GM06990 (cell line): Measurements from ENCODE around the gene DLL4.

Experiments used
- DNase-seq: peaks from one replicate; pipeline ENCODE4 v3.0.0-alpha.2; 2011; ENCODE audit not compliant: insufficient read length; ENCODE audit errors: extremely low read depth
- H3K27me3 ChIP-seq: replicated peaks from 2 replicates; pipeline ENCODE4 v1.6.0; 2011; ENCODE audit warnings: low read length; ENCODE audit not compliant: control insufficient read depth, insufficient read depth
- H3K36me3 ChIP-seq: 2 replicates; pipeline ENCODE4 v1.5.1; 2011; ENCODE audit warnings: low read length; ENCODE audit not compliant: control insufficient read depth, insufficient read depth
- H3K4me3 ChIP-seq: replicated peaks from 2 replicates; pipeline ENCODE4 v1.5.1; 2011; ENCODE audit warnings: low read depth, mild to moderate bottlenecking, control low read depth, low read length
- TF ChIP-seq, protein P1 (sequence below): IDR thresholded peaks from 2 replicates; pipeline ENCODE4 v1.5.1; 2011; ENCODE audit warnings: low read length, control low read depth, mild to moderate bottlenecking, inconsistent platforms; ENCODE audit not compliant: insufficient read depth, poor library complexity, severe bottlenecking

Gene DLL4

DNA sequence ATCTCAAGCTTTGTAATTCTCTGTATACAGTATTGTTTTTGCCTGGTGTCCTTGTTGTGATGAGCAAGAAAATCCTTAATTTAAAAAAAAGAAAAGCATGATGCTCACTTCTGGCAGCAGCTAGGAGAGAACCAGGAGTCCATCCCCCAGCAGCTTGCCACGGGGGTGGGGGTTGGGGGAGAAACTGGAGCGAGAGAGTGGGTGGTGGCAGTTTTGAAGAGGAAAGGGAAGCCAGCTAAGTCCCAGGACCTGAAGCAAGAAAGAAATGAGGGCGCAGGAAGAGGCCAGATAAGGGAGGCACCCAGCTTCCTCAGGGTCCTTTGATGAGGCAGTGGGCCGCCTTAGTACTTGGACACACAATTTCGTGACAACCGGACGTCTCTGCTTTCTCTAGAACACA, 47.7 kb downstream of the DLL4 start:
- H3K27me3 ChIP-seq = no peaks in the 10 kb centered on the region
- no peak for DNase-seq
- TF ChIP-seq, protein P1, sequence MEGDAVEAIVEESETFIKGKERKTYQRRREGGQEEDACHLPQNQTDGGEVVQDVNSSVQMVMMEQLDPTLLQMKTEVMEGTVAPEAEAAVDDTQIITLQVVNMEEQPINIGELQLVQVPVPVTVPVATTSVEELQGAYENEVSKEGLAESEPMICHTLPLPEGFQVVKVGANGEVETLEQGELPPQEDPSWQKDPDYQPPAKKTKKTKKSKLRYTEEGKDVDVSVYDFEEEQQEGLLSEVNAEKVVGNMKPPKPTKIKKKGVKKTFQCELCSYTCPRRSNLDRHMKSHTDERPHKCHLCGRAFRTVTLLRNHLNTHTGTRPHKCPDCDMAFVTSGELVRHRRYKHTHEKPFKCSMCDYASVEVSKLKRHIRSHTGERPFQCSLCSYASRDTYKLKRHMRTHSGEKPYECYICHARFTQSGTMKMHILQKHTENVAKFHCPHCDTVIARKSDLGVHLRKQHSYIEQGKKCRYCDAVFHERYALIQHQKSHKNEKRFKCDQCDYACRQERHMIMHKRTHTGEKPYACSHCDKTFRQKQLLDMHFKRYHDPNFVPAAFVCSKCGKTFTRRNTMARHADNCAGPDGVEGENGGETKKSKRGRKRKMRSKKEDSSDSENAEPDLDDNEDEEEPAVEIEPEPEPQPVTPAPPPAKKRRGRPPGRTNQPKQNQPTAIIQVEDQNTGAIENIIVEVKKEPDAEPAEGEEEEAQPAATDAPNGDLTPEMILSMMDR = no peak
- H3K4me3 ChIP-seq = no peak overlapping the region
- H3K36me3 ChIP-seq = peaks cover 28% of the 10 kb centered on the region

DNA sequence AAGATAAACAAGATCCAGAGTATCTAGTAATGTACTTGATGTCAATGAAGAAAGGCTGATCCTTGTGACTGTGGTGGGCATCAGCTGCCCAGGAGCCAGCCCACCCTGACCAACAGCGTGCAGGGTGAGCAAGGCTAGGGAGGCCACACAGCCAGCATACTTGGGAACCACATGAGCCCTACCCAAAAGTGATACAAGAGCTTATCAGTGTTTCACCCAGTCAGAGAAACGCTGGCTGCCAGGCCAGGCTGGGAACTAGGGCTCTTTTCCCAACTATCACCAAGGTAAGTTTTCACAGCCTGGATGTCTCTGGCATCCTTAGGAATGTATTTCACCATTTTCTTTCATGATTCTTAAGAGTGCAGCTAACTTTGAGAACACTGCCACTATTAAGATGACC, 49.0 kb downstream of the DLL4 start:
- peaks cover 35% of the 10 kb centered on the region for H3K36me3 ChIP-seq
- no peak overlapping the region for H3K4me3 ChIP-seq
- no peak for DNase-seq
- no peaks in the 10 kb centered on the region for H3K27me3 ChIP-seq
- TF ChIP-seq, protein P1 = no peak

DNA sequence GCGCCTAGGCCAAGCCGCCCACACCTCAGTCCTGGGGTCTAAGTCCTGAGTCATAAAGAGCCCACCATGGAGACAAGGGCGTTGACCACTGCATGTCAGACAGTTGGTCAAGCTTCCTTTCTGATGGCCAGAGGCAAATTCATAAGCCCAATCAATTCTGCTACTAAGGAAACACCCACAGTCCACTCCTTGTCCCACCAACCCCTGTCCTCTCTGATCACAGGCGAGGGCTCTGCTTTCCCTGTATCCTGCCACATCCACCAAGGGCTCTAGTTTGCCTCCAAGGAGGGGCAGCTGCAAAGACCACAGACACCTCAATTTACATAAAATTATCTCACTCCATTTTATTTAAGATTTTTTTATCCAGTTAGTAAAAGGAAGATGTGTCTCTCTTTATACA, 49.4 kb downstream of the DLL4 start:
- no peaks in the 10 kb centered on the region for H3K27me3 ChIP-seq
- no peak for DNase-seq
- no peak overlapping the region for H3K4me3 ChIP-seq
- H3K36me3 ChIP-seq = peaks cover 35% of the 10 kb centered on the region
- TF ChIP-seq, protein P1 = no peak

DNA sequence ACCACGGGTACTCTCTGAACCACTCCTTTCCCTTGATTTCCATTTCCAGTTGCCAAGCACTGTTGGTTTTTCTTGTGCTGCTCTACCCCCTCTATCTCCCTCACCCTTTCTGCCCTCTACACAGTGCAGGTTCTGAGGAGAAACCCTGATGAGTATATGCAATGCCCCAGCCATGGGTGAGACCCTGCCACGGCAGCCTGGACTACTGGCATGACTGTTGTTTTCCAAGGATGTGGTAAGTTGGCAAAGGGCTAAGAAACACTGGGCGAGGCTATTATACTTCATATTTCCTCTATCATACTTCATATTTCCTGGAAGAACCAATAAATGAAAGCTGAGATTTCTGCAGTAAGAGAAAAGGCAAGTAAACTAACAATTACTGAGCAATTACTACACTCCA, 52.0 kb downstream of the DLL4 start:
- no peaks in the 10 kb centered on the region for H3K27me3 ChIP-seq
- H3K36me3 ChIP-seq = peaks cover 47% of the 10 kb centered on the region
- DNase-seq = no peak
- TF ChIP-seq, protein P1 = no peak
- no peak overlapping the region for H3K4me3 ChIP-seq

DNA sequence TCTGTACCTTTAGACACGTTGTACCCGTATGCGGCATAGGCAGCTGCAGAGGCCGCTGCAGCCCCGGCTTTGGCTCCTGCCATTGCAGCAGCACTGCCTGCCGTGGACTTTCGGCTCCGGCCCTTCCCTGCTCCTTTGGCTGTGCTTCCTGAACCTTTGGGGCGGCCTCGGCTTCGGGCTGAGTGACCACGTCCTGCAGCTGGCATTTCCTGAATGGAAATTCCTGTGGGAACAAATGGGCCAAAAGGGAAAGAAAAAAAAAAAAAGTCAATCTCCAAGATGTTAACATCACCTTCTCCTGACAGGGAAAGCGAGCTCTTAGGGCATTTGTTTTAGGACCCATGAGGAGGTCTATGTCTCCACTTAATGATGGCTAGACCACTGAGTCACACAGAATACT, 53.7 kb downstream of the DLL4 start:
- no peak for DNase-seq
- TF ChIP-seq, protein P1 = no peak
- peaks cover 48% of the 10 kb centered on the region for H3K36me3 ChIP-seq
- no peak overlapping the region for H3K4me3 ChIP-seq
- no peaks in the 10 kb centered on the region for H3K27me3 ChIP-seq

DNA sequence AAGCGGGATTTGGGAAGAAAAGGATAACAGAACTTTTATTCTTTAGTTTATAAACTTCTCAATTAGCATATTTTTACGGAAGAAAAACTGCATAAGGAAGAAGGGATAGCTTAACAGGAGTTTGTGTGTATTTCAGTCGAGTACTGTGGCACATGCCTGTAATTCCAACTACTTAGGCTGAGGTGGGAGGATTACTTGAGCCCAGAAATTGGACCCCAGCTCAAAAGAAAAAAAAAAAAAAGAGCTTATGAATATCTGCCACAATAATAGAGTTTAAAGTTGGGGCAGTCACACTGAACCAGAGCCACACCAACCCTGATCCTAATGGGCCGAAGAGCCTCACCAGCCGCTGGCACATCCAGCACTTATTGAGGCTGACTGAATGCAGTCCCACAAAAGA, 55.3 kb downstream of the DLL4 start:
- DNase-seq = no peak
- no peak overlapping the region for H3K4me3 ChIP-seq
- peaks cover 44% of the 10 kb centered on the region for H3K36me3 ChIP-seq
- TF ChIP-seq, protein P1 = no peak
- no peaks in the 10 kb centered on the region for H3K27me3 ChIP-seq
